Measurements from ENCODE around the gene CRLF1. TPM values are rescaled to one million over a fixed set of nuclear protein-coding genes. Genes with fewer than 3 reads are reported as not detected.

CRLF1 gene
- total and polyA plus RNA-seq, 2 of the 8 experiments (the other 6 are each of a cell fraction or from before 2014, with no cell fraction given), result 7.2 to 10.3 TPM

DNA sequence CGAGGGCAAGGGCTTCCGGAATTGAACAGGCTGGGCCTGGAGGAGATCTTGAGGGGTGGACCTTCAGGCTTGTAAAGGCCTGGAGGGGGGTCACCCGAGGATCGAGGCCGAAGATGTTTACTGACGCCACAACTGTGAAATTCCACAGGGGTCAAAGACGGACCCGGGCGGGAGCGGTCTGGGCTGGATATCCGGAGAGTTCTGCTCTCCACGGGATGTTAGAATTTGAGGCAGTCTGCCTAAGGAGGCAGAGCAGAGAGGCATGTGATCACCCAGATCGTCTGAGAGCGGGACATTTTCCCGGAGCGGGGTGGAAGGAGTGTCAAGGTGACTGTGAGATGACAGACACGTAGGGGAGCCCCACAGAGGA is 43.4 kb upstream of the CRLF1 start (continued):
- TF ChIP-seq CHD7 (IDR thresholded peaks at IDR 0.05; ENCODE audit: insufficient replicate concordance, low read length), result no peak
- TF ChIP-seq TAF7 (optimal IDR thresholded peaks at IDR 0.05; ENCODE audit: borderline replicate concordance, low read depth, low read length), result no peak
- no peak for TF ChIP-seq ASH2L (IDR thresholded peaks at IDR 0.05; ENCODE audit: low read length)
- no peak for TF ChIP-seq POLR2AphosphoS5 (IDR thresholded peaks at IDR 0.05; ENCODE audit: low read depth, low read length)
- no peak for TF ChIP-seq SP1 (IDR thresholded peaks at IDR 0.05; ENCODE audit: low read depth, low read length)
- TF ChIP-seq KDM5A (IDR thresholded peaks at IDR 0.05; ENCODE audit: low read length), result no peak
- TF ChIP-seq JUND (IDR thresholded peaks at IDR 0.05; ENCODE audit: low read length), result no peak
- no peak for TF ChIP-seq CBX5 (IDR thresholded peaks at IDR 0.05; ENCODE audit: low read depth, low read length)
- no peak for TF ChIP-seq HDAC6 (IDR thresholded peaks at IDR 0.05; ENCODE audit: low read depth, low read length)
- TF ChIP-seq CTCF (IDR thresholded peaks at IDR 0.05; ENCODE audit: control extremely low read depth in 1 of 3, insufficient read depth in 1 of 3, low read depth in 1 of 3, low read length in 3 of 3), result no peak

Measured in H1 (cell line).